Activated CD8-positive, alpha-beta memory T cell treated with anti-CD3 and anti-CD28 coated beads for 1 hour (primary cell): Measurements from ENCODE around the gene RMC1.

Experiments used
- DNase-seq, 2 donors: peaks; one replicate each; pipeline ENCODE4 v3.0.0-alpha.2; 2020; ENCODE audit warnings: low read depth in 1 of 2; ENCODE audit errors: extremely low read depth in 1 of 2

RMC1 gene

DNA sequence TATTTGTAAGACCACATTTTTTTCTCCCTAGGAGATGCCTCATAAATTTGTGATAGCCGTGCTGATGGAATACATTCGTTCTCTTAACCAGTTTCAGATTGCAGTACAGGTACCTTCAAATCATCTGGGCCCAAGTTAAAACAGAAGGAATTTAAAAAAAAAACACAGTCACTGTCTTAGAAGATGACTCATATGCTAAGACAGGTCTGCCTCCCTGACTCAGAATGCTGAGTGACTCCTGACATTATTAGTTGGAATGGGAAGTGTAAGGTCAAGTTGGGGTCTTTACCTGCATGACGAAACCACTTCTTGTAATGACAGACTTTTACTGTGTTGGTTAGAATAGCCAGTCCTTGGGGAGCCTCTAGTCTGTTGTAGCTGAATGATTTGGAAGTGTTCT is 26.3 kb downstream of the RMC1 start:
- DNase-seq = no peak

DNA sequence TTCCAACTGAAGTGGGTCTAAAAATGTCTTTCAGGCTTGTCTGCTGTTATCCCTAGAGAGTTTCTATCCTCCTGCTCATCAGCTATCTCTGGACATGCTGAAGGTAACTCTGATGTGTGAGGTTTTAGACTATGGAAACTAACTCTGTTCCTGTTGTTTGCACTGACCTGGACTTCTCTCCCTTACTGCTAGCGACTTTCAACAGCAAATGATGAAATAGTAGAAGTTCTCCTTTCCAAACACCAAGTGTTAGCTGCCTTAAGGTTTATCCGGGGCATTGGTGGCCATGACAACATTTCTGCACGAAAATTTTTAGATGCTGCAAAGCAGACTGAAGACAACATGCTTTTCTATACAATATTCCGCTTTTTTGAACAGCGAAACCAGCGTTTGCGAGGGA is 26.9 kb downstream of the RMC1 start:
- no peak for DNase-seq

DNA sequence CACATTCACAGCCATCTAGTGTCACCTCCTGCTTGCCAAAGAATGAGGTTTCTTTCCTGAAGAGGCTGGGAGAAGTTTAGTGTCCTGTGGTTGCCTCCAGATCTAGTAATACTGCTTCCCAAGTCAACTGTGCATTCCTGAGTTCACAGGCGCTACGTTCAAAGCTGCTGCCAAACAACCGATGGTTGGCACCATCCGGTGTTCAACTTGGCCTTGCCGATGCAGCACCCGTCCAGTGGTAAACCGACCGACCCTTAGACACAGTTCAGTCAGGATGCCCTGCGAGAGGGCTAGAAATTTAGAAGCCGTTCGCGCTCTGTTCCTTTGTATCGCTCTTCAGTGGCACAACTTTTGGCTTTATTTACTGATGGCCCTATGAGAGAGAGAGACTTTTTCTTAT is 28.6 kb downstream of the RMC1 start:
- DNase-seq = no peak

DNA sequence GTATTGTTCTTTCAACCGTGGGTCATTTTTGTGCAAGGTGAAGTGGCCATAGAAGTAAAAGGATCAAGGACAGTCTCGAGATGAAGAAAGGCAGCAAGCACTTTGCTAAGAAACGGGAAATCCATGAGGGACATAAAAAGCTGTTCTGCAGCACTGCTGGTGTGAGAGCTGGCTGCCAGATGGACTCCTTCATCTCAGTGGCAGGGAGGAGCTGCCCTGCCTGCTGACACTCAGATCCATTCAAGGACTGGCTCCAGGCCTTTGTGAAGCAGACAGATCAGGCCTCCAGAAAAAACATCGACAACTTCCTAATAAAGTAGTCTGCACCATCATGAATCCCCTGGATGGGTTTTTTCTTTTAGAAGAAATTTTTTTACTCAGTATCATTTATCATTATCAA is 29.5 kb downstream of the RMC1 start:
- DNase-seq = no peak

DNA sequence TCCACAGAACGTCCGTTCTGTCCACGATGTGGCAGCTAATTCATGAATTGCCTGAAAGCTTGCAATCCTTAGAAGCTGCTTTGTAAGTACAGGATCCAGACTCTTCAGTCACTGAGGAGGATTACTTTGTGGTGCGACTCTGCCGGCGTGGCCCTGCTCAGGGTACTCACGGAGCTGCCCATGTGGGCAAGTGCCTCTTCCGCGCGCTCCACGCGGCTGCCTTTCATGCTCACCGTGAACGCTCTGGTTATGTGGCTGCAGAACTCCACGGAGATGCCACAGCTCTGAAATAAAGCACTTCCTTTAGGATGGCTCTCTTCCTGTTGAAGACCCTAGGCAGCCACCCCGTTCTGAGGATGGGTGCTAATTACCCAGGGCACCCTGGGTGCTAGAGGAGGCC is 31.0 kb downstream of the RMC1 start:
- no peak for DNase-seq

DNA sequence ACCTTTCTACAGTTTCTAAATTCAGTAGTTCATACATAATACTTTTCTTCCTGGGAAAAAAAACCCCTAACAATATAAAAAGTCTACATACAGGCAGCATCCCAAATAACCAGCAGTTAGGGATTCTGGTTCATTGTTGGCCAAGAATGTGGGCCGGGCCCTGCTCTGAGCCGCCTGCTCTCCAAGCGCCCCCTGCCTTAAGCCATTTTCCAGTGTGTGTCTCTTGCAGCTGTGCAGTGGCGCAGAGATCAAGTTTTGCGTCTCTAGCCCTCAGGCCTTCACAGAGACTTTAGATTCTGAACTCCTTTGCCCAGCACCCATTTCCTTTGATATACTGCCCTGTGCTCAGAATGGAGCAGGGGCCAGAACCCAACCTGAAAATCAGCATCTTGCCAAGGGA is 32.9 kb downstream of the RMC1 start:
- DNase-seq = no peak

DNA sequence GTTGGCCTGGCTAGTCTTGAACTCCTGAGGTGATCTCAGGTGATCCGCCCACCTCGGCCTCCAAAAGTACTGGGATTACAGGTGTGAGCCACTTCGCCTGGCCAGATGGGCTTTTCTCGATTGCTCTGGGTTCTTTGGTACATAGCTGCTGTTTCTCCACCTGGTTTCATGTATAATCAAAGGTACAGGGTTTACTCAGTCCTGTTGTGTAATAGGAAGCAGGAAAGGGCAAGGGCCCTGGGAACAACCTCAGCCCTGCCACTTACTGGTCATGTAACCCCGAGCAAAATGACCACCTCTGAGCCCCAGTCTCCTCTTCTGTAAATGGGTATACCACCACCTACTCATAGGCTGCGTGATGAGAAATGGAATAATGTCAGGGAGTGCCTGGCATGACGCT is 34.0 kb downstream of the RMC1 start:
- no peak for DNase-seq

DNA sequence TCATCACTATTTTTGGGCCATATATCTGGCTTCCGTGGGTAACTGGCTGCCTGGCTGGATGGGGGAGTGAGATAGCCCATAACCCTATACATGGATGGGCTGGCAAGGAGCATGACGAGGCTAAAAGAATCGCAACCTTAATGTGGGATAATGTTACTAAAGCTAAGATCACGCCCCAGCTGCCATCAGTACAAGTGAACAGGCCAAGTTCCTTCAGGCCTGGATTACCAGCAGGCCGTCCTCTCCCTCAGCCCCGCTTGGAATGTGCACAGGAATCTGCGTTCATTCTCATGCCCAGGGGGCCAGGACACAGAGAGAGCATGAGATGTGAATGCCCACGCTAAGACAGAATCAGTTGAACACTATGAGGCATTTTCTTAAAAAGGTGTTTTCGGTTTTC is 34.7 kb downstream of the RMC1 start:
- no peak for DNase-seq

DNA sequence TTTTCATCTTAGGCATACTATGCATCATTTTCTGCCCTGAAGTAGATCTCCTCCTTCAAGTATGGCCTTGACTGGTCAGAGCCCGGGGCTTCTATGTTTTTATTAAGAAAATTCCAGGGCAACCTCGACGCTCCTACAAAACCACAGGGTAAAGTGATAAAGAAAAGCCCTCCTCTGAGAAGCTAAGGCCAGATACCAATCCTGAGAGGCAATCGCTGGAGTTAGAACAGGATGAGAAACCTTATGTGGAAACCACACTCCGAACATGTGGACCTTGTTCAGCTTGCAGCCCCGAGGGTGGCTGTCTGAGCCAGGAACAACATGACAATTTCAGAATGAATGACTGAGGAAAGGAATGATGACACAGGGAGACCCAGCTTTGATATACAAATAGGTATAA is 35.6 kb downstream of the RMC1 start:
- no peak for DNase-seq

DNA sequence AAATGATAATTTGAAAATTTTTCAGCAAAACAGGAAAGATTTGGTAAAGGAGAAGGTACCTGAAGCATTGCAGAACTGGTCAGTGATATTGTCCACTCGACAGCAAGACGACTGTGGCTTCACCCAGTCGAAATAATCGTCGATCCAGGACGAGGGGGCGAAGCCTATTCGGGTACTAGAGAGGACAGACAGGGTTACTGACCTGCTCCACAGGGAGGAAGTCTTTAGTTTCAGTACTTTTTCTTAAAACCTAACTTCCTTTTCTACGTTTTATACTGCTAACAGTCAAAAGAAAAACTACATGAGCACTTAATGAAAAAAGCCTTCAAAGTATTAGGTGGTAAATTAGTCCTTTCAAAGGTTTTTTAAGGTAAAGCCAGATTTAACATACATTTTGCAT is 36.0 kb downstream of the RMC1 start:
- no peak for DNase-seq

DNA sequence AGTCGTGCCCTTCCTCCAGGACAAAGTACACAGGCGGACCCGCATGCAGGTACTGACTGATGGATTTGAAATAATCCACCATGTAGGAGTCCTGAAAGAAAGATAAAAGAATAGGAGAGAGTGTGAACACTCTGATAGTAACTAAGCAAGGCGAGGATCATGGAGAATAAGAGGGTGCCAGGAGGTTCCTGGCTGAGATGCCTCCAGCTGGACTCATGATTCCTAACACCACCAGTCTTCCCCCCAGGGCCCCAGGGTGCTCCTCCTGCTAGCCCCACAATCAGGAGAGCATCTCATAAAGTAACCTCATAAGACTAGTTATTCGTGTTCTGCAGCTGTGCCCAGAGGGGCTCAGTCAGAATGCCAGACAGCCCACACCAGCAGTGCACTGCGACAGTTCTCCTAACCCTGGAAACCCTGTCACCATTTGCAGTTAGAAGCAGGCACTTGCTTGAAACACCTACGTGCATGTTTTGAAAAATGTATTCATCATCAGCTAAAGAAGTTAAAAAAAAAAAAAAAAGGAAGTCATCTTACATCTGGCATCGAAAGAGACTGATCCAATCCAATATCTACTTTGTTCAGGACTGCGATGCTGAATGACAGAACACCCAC is 36.7 kb downstream of the RMC1 start:
- no peak for DNase-seq

DNA sequence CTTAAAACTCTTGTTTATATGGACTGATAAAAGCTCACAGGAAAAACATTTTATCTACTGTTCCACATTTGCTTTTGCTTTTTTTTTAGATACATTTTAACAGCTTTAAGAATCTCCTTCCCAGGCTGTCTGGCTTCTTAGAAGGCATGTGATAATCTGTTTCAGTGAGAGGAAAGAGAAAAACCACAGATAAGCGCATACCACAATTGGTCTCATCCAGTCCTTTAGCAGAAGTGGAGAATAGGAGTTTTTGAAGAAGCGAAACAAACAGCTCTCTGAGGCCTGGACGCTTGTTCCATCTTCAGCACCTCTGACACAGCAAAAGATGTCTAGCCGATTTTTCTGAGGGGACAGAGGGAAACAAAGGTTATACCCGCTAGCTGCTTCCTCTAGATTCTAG is 37.6 kb downstream of the RMC1 start:
- DNase-seq = no peak

DNA sequence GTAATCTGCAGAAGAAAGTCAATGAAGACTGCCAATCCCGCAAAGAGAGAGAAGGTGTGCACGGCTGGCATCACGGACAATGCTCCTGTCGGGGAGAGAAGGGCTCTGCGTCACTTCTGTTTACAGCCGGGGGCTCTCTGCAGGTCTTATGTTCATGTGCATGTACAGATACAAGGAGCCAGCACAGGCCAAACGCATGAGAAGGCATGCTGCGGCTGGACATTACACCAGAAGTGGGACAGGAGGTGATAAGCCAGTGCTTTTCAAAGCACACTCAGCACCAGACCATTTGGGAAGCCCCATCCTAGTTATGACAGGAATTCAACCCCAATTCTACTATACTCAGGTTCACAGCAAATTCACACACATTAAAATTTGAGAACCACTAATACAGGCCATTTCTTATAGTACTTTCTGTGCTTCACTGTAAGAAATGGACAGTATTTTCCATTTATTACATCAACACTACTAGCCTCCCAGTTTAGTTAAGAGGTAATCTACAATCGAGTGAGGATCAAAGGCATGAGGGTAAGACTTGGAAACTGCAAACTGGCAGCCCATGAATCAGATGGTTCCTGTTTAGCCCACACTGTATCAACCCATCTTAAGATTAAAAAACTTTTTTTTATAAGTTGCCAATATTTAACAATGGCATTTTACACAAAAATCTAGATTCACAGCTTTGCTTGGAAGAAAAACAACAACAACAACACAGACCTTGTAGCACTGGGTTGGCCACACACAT is 38.2 kb downstream of the RMC1 start:
- no peak for DNase-seq

DNA sequence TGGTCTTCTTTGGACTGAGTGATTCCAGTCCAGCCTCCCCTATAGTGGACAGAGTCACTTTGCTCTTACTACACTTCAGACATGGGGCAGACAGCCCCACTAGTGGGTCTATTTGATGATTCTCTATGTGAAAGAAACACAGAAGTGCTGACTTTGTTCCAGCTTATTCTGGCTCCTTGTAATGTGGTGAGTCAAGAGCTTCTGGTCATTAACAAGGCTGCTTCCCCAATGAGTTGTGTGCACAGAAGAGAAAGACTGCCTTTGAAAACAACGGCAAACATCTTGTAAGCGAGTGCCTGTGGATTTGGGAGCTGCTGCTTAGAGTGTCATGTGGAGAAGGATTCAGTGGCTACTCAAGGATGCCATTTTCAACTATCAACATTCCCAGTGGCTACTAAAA is 39.1 kb downstream of the RMC1 start:
- DNase-seq = no peak

DNA sequence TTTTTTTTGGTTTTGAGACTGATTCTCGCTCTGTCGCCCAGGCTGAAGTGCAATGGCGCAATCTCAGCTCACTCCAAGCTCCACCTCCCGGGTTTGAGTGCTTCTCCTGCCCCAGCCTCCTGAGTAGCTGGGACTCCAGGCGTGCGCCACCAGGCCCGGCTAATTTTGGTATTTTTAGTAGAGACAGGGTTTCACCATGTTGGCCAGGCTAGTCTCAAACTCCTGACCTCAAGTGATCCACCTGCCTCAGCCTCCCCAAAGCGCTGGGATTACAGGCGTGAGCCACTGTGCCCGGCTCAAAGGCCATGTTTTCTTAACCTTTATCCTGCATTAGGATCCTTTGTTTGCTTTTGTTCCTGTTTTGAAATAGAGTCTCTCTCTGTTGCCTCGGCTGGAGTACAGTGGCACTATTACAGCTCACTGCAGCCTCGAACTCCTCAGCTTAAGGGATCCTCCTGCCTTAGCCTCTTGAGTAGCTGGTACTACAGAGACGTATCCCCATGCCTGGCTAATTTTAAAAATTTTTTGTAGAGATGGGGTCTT is 42.0 kb downstream of the RMC1 start:
- no peak for DNase-seq

DNA sequence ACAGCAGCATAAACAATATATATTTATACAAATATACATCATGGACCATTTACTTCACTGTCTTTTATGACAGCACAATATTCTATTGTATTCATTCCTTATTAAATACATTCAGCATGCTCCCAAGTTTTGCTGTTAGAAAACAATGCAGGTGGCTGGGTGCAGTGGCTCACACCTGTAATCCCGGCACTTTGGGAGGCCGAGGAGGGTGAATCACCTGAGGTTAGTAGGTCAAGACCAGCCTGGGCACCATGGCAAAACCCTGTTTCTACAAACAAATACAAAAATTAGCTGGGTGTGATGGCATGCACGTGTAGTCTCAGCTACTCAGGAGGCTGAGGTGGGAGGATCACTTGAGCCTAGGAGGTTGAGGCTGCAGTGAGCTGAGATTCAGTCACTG is 44.0 kb downstream of the RMC1 start:
- no peak for DNase-seq

DNA sequence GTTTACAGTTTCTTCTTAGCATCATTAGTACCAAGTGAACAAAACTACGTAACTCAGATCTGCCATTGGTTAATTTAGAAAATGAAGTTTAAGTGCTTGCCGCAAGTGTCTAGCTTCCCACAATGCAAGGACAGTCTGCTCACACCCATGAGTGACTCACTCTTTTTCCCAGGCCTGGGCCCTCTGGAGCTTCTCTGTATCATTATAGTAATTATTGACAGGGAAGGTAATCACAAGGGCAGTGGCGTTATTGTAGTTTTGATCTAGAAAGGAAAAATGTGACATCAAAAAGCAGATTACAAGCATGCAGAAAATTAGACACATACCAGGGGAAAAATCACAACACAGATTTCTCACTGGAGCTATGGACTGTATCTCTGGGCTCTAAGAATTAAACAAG is 44.5 kb downstream of the RMC1 start:
- DNase-seq = no peak

DNA sequence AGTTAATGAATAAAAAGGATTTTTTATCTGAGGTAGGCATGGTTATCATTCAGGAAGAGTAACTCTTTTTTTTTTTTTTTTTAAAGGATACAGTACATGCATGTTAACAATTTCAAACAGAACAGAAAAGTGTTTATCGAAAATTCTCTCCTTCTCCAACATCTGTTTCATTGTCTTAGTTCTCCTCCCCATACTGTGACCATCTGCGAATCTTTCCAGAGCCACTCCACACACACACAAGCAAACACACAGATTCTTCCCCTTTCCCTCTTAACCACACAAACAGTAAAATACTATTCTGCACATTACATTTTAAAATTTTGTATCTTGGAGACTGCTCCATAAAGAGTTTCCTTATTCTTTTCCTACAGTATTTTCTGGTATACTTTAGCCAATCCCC is 45.0 kb downstream of the RMC1 start:
- DNase-seq = no peak

DNA sequence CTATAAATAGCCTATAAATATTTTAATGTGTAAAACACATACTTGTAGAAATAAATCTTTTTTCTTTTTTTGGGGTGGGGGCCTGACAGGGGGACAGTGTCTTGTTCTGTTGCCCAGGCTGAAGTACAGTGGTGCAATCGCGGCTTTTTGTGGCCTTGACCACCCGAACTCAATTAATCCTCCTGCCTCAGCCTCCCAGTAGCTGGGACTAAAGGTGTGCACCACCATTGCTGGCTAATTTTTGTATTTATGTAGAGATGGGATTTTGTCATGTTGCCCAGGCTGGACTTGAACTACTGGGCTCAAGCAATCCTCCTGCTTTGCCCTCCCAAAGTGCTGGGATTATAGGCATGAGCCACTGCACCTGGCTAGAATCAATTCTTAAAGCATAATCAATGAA is 45.4 kb downstream of the RMC1 start:
- no peak for DNase-seq

DNA sequence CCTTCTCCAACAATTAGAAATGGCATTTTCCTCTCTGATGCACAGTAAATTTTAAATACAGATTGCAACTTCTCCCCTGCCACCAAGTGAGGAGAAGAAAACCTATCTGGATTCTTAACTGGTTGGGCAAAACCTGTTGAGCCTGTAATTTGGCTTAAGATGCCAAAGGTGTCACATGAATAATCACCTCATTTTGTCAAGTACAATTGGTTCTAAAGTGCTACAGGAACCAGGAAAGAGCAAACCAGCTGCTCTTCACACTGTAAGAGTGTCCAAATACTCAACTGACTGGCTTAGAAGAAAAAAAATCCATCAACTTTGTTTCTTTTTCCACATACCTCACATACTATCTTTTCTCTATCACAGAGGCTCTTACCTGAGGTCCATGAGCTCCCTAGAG is 47.6 kb downstream of the RMC1 start:
- no peak for DNase-seq

DNA sequence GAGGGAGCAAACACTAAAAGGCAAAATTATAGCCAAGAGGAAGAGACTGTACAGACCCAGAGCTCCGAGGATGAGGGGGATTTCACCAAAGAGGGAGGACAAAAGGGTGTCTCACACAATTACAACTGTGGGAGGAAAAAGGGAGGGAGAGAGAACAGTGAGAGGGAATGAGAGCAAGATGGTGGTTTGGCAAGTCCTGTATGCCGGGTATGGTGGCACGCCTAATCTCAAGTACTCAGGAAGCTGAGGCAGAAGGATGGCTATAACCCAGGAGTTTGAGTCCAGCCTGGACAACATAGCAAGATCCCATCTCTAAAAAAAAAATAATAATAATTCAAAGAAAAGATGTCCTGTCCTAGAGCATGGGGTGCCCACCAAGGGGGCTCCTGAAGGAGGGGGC is 48.7 kb downstream of the RMC1 start:
- no peak for DNase-seq

DNA sequence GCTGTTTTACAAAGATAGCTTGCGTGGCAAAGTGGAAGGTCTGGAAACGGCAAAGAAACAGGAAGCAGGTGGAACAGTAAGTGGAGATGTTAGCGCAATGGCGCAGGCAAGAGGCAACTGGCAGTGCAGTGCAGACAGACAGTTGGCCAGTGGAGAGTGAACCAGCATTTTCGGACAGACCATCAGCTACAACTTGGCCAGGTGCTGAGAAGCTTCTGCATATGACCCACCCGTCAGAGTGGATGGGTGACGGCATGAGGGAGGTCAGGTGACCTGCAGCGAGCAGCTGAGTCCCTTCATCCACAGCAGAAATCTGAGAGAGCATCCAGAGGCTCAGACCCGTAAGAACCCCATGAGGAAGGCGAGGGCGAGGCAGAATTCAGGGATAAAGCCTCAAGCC is 49.2 kb downstream of the RMC1 start:
- DNase-seq = no peak

DNA sequence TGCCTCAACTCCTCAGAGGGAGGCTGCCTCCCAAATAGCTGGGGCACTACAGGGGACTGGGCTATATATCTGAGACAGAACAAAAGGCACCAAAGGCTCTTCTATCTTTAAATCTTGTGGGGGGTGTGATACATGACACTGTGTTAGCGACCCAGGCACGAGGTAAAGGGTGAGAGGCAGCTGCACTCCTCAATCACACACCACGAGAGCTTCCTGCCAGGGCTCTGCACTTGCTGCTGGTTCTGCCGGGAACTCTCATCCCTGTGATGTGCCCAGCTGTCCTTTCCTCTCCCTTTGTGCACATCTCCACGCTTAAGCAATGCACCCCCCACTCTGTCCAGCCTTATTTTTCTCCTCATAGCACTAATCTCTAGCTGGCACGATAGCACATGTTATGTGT is 50.6 kb downstream of the RMC1 start:
- DNase-seq = no peak
